Hepatocyte (in vitro differentiated cells): ENCODE results near the gene WBP11.

ENCODE experiments used
- EZH2phosphoT487 ChIP-seq: fragments of 200-600 bp; sonication (generic); IDR thresholded peaks from one replicate; pipeline ENCODE4 v1.6.1; 2018; ENCODE audit warnings: antibody characterized with exemption, mild to moderate bottlenecking, low read depth, moderate library complexity; ENCODE audit not compliant: unreplicated experiment, severe bottlenecking
- TF ChIP-seq, protein P1 (sequence below): fragments of 200-600 bp; sonication (generic); IDR thresholded peaks from 2 replicates; pipeline ENCODE4 v1.5.1; 2016; ENCODE audit warnings: antibody characterized with exemption, mild to moderate bottlenecking; ENCODE audit not compliant: poor library complexity

DNA sequence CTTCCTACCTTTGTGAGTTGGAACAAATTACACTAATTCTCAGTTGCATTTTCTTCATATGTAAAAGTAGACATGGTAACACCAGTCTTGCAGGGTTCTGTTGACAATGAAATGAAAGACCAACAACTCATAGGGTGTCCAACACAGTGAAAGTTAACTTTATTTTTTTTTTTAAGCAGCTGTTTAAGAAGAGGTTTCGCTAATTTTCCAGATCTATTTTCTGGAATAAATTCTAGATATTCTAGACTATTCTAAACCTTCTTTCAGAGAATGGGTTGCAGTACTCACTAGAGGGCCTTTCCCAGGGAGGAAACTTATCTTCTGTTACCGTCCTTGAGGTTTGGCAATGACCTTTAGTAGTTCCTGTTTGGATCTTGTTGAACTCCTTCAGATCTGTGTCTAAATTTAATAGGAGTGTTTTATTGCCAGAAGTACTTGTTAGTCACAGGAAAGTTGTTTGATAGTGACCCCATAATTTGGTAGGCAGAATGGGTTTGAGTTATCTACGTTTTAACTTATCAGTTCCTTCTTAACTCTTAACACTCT is 42.8 kb upstream of the WBP11 start:
- TF ChIP-seq, protein P1, sequence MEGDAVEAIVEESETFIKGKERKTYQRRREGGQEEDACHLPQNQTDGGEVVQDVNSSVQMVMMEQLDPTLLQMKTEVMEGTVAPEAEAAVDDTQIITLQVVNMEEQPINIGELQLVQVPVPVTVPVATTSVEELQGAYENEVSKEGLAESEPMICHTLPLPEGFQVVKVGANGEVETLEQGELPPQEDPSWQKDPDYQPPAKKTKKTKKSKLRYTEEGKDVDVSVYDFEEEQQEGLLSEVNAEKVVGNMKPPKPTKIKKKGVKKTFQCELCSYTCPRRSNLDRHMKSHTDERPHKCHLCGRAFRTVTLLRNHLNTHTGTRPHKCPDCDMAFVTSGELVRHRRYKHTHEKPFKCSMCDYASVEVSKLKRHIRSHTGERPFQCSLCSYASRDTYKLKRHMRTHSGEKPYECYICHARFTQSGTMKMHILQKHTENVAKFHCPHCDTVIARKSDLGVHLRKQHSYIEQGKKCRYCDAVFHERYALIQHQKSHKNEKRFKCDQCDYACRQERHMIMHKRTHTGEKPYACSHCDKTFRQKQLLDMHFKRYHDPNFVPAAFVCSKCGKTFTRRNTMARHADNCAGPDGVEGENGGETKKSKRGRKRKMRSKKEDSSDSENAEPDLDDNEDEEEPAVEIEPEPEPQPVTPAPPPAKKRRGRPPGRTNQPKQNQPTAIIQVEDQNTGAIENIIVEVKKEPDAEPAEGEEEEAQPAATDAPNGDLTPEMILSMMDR: no peak
- TF ChIP-seq EZH2phosphoT487: no peak
